ENCODE data around the gene STK16. TPM values are rescaled to one million over a fixed set of nuclear protein-coding genes. Genes with fewer than 3 reads are reported as not detected.
"Not testable (repeated sequence)": the region's sequence is repeated elsewhere in the genome, so short reads cannot be mapped to it uniquely, and the experiment has no call there.

The STK16 gene
- total RNA-seq, 6 experiments from 2014 or later: 25.1 to 30.7 (median 28.2) TPM

DNA sequence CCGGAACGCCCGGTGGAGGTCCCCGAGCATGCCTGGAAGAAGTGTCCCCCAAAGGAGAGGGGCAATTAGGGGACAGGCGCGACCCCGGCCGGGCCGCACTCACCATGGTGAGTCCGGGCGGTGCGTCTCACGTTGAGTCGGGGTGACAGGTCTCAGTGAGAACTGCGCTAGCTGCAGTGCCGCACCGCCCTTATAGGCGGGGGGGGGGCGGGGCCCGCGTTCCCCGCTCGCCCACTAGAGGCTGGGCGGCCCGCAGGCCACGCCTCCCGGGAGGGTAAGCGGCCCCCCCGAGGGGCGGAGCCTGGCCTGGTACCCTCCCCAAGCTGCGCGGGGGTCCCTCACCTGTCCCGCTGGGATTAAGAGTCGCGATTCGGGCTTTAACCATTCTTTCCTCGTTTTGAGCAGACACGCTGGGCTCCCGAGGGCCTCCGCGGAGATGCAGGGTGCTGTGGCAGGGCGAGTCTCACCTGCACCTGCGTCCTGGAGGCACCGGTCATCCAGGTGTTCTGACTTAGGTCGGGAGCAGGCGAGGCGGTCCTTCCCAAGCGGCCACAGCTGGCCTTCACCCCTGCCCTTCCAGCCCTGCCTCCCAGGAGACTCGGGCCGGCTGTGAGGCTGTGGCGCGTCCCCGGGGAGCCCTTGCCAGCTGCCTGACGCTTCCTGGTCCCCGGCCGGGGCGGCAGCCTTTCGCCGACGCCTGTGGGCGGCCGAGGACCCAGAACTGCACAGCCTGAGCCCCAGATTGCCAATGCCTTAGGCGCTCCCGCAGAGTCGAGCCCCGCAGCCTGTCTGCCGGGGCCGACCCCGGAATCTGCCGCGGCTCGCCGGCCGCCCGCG, 8.7 kb downstream of the STK16 start, which contains the start of gene TUBA4A:
TUBA4A (minus strand) TSS at position 166 of the 837 bp plus-strand sequence; CDS start at position 106, 60 bp downstream.
- H3K36me3 Mint-ChIP-seq (ENCODE audit: low read depth): peaks cover 15% of the 10 kb centered on the region; the same call in 1 of the 2 replicates
- TF ChIP-seq, protein P1, sequence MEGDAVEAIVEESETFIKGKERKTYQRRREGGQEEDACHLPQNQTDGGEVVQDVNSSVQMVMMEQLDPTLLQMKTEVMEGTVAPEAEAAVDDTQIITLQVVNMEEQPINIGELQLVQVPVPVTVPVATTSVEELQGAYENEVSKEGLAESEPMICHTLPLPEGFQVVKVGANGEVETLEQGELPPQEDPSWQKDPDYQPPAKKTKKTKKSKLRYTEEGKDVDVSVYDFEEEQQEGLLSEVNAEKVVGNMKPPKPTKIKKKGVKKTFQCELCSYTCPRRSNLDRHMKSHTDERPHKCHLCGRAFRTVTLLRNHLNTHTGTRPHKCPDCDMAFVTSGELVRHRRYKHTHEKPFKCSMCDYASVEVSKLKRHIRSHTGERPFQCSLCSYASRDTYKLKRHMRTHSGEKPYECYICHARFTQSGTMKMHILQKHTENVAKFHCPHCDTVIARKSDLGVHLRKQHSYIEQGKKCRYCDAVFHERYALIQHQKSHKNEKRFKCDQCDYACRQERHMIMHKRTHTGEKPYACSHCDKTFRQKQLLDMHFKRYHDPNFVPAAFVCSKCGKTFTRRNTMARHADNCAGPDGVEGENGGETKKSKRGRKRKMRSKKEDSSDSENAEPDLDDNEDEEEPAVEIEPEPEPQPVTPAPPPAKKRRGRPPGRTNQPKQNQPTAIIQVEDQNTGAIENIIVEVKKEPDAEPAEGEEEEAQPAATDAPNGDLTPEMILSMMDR (IDR thresholded peaks at IDR 0.05): no peak
- peak within 1 kb of the TSS; percentile 83 for H3K27ac Mint-ChIP-seq
- no peak for DNase-seq
- no peaks in the 10 kb centered on the region for H3K9me3 Mint-ChIP-seq
- H3K27me3 Mint-ChIP-seq (ENCODE audit: insufficient read depth): peaks cover 10% of the 10 kb centered on the region
- H3K4me3 Mint-ChIP-seq: peak within 1 kb of the TSS; percentile 91
- H3K4me1 Mint-ChIP-seq (ENCODE audit: low read depth): peaks cover 47% of the 10 kb centered on the region

DNA sequence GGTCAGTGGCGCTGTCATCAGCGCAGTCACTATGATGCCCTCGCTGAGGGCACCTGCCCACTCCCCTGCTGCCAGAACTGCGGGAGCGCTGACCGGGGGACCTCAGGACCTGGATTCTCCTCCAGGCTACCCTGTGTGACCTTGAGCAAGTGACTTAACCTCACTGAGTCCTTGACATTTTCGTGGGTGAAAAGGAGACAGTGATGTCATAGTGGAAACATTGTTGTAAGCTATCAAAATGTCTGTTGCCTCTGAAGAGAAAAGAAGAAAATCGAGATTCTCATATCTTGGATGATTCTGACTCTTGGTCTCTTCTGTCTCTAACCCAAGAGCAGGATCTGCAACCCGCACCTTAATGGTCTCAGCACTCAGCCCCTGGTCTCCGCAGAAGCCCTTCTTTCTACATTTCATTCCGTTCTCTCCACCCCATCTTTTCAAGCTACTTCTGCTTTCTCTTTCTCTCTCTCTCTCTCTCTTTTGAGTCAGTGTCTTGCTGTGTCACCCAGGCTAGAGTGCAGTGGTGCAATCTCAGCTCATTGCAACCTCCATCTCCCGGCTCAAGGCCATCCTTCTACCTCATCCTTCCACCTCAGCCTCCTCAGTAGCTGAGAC, 9.4 kb downstream of the STK16 start:
- TF ChIP-seq, protein P1 (IDR thresholded peaks at IDR 0.05): no peak
- Mint-ChIP-seq H3K36me3 (ENCODE audit: low read depth) (peaks cover 15% of the 10 kb centered on the region; the same call in 1 of the 2 replicates), H3K4me1 (ENCODE audit: low read depth) (peaks cover 39% of the 10 kb centered on the region), H3K9me3 (no peaks in the 10 kb centered on the region), H3K4me3 (peak overlapping the region; percentile 74), H3K27ac (peak overlapping the region; percentile 11; the same call in 1 of the 2 replicates), H3K27me3 (ENCODE audit: insufficient read depth) (peaks cover 13% of the 10 kb centered on the region)
- DNase-seq: peak; percentile 28

DNA sequence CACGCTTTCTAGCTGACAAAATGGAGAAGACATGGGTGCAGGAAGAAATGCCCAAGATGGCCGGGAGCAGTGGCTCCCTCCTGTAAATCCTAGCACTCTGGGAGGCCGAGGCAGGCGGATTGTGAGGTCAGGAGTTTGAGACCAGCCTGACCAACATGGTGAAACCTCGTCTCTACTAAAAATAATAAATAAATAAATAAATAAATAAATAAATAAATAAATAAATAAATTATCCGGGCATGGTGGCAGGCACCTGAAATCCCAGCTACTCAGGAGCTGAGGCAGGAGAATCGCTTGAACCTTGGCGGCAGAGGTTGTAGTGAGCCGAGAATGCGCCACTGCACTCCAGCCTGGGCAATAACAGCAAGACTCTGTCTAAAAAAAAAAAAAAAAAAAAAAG, 13.7 kb downstream of the STK16 start:
- H3K27ac Mint-ChIP-seq; H3K9me3 Mint-ChIP-seq; H3K36me3 Mint-ChIP-seq (ENCODE audit: low read depth); DNase-seq; H3K4me3 Mint-ChIP-seq: not testable (repeated sequence)
- H3K4me1 Mint-ChIP-seq (ENCODE audit: low read depth): peaks cover 13% of the 10 kb centered on the region
- H3K27me3 Mint-ChIP-seq (ENCODE audit: insufficient read depth): peaks cover 22% of the 10 kb centered on the region

DNA sequence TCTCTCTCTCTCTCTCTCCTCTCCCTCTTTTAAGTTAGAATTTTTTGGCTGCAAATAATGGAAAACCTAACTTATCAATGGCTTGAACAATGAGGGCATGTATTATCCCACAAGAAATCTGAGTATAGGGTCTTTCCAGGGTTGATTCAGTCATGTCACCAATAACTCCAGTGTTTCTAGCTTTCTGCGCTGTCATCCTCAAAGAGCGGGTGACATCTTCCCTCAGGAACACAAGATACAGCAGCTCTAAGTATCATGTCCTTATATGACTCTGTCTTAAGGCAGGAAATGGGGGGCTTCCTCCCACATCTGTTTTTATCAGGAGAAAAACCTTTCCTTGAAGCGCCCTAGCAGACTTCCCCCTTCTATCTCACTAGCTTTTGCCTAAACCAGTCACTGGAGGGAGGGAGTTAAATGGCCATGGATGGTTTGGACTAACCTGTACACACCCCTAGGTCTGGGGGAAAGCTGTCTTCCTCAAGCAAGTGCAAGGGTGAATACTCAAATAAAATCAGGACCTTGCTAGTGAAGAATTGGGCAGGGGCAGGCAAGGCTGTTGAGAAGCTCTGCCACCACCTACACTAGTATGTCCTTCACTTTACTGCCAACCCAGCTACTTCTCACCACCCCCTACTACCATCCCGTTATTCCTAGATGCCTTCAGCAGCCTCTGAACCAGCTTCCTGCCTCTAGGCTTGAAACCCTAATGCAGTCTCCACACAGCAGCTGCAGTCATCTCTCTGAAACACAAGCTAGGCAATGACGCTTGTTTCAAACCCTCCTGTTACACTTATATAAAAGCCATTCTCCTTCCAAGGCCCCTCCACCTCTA, 16.0 kb downstream of the STK16 start:
- H3K27ac Mint-ChIP-seq: no peak overlapping the region
- H3K9me3 Mint-ChIP-seq: no peaks in the 10 kb centered on the region
- H3K36me3 Mint-ChIP-seq (ENCODE audit: low read depth): no peaks in the 10 kb centered on the region
- H3K4me3 Mint-ChIP-seq: no peak overlapping the region
- H3K27me3 Mint-ChIP-seq (ENCODE audit: insufficient read depth): peaks cover 29% of the 10 kb centered on the region
- H3K4me1 Mint-ChIP-seq (ENCODE audit: low read depth): peaks cover 6% of the 10 kb centered on the region; the same call in 1 of the 2 replicates
- no peak for DNase-seq
- TF ChIP-seq, protein P1 (IDR thresholded peaks at IDR 0.05): no peak

DNA sequence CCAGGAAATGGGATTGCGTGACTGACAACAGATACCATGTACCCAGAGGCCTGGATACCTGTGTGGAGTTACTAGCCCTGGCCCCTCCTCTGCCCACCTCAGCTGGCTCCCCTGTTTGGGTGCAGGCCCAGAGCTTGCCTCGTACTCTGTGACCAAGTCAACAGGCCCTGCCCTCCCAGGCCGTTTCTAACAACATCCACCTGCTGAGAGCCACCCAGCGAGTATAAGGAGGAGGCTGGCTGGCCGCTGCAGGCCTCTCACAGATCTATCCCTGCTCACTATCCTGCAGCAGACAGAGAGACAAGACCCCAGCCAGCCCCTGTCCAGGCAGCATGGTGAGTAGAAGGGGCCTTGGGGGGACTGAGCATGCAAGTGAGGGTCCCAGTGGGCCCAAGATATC, 21.0 kb downstream of the STK16 start:
- Mint-ChIP-seq H3K4me1 (ENCODE audit: low read depth) (peaks cover 6% of the 10 kb centered on the region; the same call in 1 of the 2 replicates), H3K4me3 (no peak overlapping the region), H3K36me3 (ENCODE audit: low read depth) (no peaks in the 10 kb centered on the region), H3K27me3 (ENCODE audit: insufficient read depth) (peaks cover 22% of the 10 kb centered on the region), H3K27ac (no peak overlapping the region), H3K9me3 (no peaks in the 10 kb centered on the region)
- DNase-seq: no peak
- TF ChIP-seq, protein P1 (IDR thresholded peaks at IDR 0.05): no peak

Measured in HFFc6 (cell line).